NCI-H1105 (cell line): ENCODE measurements around the gene STAG1.
"Not testable (repeated sequence)": the region's sequence is repeated elsewhere in the genome, so short reads cannot be mapped to it uniquely, and the experiment has no call there.

ENCODE experiments used
- DNase-seq: peaks from one replicate; lab custom pipeline; 2025; lab: John Stamatoyannopoulos, UW

The STAG1 gene

DNA sequence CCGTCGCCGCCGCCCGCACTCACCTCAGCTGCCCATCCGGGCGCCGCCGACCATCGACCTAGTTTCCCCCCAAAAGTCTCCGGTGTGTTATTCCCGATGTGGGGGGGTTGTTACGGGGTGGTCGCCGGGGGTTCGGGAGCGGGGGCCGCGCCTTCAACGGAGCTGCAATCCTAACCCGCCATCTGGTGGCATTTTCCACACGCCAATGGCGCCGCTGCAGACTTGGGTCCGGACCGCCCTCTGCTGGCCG is at the start of gene STAG1:
STAG1 (minus strand) TSS at position 207 of the 250 bp plus-strand sequence. CDS start 121,480 bp downstream, outside the sequence.
- no peak for DNase-seq

DNA sequence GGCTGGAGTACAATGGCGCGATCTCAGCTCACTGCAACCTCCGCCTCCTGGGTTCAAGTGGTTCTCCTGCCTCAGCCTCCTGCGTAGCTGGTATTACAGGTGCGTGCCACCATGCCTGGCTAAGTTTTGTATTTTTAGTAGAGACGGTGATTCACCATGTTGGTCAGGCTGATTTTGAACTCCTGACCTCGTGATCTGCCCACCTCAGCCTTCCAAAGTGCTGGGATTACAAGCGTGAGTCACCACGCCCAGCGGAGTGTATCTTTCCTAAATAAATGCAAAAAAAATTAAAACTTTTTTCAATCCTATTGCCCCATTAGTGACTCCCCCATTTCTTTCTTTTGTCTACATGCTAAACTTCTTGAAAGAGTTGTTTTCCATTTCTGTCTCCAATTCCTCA is 49.0 kb upstream of the STAG1 start:
- not testable (repeated sequence) for DNase-seq

DNA sequence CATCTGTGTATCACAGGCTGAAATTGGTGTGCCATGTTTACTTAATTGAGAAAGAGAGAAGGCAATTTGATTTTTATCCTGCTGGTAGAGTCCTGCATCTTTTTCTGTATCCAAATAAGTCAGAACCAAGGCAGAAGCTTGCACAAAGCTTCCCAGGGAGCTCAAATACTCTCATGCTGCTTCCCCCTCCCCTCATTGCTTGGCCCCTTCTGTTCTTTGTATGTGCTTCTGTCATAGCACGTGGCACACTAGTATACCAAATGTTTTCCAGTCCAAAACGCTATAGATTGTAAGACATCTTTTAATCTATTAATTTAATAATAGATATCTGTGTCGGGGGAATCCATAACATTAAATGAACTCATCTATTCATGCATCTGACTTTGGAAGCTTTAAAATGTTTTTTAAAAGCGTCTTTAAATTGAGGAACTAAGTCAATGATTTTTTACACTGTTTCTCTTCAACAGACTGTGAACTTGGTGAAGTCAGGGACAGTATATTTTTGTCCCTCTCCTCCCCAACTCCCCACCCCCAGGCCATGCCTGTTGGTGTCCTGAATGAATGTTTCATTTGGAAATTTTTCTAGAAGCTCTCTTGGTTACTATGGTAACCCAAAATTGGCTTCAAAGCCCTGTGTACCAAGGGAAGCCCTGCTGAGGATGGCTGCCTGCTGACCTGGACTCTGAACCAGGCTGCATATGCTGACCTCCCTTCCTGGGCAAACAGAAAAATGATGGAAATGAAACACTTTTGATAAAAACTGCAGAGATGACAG is 40.6 kb upstream of the STAG1 start:
- DNase-seq, result no peak

DNA sequence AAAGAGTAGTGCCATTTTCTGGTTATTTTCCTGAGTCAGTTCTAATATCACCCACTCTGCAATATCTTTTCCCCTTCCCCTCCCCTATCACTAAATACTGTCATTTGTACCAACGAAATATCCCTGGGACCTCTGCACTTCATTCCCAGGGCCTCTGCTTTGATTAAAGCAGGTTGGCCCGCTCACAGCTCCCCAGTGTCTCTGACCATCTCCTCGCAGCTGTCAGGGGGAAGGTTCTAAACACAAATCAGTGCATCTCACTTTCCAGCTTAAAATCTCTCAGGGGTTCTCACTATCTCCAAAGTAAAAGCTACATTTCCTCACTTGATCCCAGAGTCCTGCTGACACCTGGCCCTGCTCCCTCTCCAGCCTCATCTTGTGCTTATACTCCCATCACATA is 38.6 kb upstream of the STAG1 start:
- DNase-seq, result no peak

DNA sequence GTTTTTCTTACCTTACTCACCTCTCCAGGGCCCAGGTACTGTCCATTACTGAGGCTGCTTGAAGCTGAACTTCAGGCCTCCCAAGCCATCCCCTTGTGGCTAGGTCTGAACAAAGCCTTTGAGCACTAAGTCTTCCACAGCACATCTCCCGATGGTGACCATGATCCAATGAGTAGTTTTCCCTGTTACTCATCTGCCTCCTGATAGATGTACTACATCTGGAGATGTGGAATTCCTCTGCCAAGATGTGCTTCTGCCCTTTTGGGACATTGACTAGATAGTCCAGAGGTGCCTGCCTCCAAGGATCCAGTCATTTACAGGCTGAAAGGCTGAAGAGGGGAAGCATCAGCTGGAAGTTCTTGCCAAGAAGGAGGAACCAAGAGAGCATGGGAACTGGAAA is 37.8 kb upstream of the STAG1 start:
- no peak for DNase-seq

DNA sequence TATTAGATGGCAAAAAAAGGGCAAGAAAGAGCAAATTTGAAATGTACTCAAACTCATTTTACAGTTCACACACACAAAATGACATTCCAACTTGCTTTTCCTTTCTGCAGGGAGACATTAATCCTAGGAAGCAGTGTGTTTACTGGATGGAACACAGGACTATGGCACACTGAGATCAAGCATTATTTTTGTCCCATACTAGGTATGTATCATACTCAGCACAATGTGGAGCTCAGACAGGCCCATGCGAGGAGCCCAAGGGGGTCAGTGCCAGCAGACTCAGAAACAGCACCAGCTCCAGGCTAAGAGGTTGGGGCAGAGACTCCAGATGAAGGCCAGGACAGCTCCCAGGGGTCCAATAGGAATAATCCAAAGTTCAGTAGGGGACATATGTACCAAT is 36.0 kb upstream of the STAG1 start:
- DNase-seq, result no peak

DNA sequence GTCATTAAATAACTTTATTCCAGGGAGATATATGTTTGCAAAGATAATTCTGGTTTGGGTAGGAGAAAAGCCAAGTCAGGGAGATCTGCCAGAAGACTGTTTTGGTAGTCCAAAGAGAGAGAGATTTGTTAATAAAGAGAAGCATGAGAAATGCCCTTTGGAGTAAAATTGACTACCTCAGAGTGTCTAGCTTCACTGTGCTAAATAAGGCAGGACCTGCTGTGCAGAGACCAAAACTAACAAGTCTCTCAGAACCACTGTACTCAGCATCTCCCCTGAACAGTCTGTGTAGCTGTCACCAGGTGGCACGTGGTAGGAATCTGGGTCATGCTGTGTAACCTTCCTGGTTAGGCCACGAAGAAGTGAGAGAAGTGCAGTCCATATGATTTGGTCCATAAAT is 35.2 kb upstream of the STAG1 start:
- DNase-seq, result no peak

DNA sequence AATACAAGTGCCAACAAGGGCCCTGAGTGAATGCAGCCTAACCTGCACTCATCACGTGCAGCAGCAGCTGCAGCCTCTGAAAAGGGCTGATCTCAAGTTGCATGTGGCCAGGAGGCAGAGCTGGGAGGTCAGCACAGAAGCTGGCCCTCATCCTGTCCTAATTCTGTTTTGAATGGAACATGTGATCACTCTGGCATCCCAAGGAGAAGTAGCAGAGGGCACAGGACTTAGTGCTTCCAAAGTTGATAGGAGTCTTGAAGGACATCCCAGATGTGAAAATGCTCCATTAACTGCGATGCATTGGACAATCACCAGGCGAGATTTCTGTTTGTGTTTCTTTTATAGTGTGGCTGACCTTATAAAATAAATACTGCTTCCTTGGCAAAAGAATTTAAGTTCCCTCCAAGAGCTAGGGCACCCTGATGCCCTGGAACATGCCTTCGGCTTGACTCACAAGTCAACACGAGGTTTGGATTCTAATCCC is 31.6 kb upstream of the STAG1 start:
- no peak for DNase-seq

DNA sequence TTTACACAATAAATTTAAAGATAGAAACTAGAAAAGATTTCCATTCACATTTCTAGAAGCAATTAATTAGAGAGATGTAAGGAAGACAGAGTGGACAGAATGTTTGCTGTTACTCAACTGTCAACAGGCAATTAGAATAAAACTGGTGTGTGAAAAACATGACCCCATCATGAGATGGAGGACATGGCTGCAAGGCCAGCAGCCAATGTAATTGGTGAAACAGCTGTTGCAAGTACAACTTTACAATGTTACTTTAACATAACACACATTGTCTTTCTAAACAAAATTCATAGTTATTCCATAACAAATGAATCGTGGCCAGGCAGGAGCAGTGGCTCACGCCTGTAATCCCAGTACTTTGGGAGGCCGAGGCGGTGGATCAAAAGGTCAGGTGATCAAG is 28.6 kb upstream of the STAG1 start:
- no peak for DNase-seq

DNA sequence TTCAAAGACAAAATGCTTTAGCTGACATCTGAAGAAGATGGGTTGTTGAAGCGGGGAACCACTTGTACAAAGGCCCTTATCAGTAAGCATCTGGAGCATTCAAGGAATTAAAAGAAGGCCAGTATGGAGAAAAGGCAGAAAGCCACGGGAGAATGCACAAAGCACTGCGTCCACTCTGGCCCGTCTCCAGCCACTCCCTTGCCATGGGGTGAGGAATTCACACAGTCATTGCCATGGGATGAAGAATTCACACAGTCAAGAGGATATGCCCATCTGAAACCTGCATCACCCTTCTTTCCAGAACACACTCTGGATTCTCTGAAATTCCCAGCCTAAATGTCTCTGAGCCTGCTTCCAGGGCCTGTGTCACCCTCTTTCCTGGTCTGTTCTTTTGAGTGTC is 26.7 kb upstream of the STAG1 start:
- no peak for DNase-seq

DNA sequence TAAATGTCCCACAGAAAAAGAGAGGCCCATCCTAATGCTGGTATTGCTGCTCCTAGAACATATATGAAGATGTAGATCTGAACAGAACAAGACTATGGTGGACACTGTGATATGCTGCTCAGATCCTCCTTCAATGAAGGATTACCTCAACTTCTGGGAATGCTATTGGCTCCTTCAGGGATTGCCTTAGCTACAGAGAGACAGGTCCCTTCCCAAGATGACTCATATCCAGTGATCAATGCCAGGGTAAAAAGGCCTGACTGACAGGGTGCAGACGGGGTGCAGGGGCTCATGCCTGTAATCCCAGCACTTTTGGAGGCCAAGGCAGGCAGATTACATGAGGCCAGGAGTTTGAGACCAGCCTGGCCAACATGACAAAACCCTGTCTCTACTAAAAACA is 20.5 kb upstream of the STAG1 start:
- no peak for DNase-seq

DNA sequence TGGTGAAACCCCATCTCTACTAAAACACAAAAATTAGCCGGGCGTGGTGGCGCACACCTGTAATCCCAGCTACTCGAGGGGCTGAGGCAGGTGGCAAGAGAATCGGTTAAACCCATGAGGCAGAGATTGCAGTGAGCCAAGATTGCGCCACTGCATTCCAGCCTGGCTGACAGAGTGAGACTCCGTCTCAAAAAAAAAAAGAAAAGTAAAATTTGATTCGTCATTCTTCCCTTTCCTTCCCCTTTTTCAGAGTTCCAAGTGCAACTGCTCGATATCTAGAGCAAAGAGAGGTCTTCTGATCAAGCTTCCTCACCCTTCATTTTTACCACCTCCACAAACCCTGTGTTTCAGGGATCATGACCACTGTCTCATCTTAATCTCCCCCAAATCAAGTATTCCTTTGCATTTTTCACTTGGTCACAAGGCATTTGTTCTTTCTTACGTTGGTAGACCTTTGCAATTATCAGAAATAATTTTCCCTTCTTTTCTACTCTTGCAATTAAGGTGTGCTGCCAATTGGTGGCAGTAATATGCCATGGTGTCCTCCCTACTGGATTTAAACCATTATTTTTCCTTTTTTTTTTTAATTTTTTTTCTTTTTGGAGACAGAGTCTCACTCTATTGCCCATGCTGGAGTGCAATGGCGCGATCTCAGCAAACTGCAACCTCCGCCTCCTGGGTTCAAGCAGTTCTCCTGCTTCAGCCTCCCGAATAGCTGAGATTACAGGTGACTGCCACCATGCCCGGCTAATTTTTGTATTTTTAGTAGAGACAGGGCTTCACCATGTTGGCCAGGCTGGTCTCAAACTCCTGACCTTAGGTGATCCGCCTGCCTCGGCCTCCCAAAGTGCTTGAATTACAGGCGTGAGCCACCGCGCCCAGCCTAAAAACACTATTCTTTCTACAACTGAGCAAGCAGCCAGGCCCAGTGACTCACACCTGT is 6.3 kb upstream of the STAG1 start:
- DNase-seq, result not testable (repeated sequence)

DNA sequence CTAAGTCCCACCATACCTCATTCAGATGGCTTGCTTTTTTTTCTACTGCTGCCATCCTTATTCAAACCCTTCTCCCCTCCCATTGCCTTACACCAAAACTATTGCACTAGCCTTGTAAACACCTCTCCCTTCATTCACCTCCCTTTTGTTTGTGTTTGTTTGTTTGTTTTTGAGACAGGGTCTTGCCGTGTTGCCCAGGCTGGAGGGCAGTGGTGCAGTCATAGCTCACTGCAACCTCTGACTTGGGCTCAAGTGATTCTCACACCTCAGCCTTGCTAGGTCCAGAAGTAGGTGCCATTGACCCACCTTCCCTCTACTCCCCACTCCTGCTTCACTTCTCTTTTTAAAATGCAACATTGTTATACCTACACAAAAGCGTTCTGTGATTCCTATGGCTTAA is 3.0 kb upstream of the STAG1 start:
- DNase-seq, result no peak

DNA sequence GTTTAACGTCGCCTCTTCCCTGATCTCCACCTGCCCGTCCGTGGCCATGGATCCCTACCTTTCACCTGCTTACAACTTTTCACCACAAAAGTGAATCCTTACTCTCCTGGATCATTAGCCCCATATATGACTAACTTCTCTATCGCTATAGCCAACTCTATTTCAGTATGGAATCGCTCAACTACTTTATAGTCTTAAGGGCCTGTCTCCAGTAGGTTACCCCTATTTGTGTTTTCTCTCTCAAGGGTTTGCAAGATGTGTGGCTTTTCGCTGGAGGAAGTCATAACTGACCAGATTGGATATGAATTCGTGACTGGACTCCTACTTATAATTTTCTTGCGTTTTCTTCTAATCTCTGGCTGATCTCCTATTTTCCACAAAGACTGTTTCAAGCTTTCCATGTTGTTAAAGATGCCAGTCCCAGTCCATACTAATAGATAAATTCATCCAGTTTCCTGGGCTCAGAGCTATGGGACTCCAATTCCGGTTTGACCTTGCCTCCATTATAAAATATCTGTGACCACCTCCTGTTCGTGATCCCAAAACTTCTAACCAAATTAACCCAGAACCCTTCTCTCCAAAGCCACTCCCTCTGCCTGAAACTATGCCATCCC is 1.3 kb upstream of the STAG1 start:
- DNase-seq, result peak; percentile 60

DNA sequence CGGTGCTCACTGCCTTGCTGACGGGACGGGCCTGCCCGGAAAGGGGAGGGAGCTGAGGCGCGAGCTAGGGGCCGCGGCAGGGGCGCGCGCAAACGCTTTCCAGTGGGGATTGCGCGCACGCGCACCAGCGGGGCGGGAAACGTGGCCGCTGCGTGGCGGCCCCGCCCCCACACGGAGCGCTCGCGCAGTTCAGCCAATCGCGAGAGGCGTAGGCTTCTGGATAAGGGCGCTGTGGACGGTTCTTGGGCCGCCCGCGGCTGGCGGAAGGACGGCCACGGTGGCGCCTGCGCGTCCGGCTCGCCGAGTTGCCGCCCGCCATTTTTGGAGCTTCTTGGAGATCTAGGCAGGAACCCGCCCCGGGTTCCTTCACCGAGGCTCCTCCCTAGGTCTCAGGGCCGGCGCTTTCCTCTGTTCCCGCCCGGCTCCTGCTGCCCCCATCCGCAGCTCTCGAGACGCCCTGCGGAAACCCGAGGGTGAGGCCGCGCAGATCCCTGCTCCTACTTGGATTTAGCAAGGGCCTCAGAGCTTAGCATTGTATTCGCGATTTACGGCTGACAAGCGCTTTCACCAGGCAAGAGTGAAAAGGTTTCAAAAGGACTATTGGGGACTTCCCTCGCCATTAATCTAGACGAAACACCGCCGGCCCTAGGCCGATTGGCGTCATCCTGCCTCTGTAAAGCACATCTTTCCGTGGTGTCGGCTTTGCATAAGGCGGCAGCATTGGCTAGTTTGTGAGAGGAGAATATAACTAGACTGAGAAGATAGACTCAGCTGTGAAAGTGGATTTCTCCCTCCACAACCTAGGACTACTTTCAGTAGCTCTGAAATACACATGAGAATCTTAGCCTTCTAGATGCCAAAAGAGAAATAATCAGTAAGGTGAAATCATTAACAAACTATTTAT is 496 bp upstream of the STAG1 start:
- peak; percentile 100 for DNase-seq

DNA sequence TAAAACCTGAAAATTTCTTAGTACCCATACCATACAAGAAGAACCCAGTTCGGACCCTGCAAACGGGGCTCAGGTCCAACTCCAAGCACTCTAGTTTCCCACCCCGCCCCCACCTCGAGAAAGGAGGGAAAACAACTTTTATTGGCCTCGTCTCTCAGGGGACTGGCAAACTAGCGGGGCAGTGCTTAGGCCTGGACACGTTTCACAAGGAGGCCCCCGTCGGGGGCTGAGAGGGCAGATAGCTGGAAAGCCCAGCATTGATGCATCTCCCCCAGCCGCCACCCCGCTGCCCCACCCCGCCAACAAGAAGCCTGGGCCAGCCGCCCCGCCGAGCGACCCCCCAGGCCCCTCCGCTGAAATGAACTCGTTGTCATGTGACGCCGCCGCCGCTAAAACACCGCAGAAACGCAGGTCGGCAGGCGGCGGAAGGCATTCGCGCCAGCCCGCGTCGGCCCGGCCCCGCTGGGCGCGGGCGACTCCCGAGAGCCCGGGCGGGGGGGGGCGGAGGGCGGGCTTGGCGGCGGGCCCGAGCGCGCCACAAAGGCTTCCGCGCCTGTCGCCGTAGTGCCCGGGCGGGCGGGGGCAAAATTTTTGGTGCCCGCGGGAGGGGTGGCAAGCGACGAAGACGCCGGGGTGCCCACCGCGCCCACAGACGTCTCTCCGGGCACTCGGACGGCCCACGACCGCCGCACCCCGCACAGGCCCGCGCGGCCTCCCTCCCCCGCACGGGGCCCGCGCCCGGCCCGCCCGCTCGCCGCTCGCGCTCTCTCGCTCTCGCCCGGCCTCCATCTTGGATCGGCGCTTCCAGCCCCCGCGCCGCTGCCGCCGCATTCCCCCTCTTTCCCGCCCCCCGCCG is 634 bp downstream of the STAG1 start:
- DNase-seq, result peak; percentile 94

DNA sequence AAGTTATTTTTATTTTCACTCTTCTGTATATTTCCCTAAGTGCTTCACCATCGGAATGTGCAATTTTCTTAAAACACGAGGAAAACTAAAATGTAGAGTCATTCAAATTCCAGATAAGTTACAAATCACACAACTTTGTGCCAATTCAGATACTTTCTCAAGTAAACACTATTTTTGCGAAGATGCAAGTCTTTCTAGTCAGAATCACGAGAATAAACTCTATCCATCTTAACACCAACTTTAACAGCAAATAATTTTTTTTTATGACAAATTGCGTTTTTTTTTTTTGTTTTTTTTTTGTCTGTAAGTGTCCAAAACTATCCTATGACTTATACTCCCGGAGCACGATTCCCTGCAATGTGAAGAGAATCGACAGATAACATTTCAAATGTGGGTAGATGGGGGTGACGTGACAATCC is 1.3 kb downstream of the STAG1 start:
- DNase-seq, result no peak

DNA sequence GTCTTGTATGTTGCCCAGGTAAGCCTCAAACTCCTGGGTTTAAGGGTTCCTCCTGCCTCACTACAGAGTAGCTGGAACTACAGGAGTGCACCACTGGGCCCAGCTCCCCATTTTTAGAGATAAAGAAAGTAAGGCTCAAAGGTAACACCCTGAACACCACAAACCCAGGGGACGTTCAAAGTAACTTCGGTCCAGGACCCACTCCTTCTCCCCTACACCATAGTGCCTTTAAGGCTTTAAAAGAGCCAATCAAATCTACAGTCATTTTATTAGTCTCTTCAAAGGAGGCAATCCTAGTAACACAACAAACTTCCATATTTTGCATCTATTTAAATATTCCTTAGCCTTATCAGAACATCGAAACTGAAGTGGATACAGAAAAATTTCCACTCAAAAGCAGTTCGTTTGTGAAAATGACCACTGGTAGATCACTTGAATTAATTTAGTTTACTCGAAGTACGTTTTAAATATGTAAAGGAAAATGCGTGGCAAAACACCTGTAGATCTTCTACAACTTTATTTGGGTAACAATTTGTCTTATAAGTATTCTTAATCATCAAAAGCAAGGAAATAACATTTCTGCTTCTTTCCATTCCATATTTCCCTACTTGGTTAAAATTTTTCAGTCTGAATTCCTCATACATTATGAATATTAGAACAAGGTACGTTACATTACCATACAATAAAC is 1.8 kb downstream of the STAG1 start:
- no peak for DNase-seq

DNA sequence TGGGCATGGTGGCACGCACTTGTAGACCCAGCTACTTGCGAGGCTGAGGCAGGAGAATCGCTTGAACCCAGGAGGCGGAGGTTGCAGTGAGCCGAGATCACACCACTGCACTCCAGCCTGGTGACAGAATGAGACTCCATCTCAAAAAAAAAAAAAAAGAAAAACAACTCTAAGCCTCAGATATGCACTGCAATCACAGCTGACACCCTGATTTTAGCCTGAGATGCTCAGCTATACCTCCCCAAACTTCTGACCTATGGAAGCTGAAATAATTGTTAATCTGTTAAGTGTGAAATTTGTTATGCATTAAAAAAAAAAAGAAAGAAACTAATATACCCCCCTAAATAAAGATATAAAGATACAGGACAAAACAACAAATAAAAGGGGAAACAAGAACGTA is 2.6 kb downstream of the STAG1 start:
- not testable (repeated sequence) for DNase-seq

DNA sequence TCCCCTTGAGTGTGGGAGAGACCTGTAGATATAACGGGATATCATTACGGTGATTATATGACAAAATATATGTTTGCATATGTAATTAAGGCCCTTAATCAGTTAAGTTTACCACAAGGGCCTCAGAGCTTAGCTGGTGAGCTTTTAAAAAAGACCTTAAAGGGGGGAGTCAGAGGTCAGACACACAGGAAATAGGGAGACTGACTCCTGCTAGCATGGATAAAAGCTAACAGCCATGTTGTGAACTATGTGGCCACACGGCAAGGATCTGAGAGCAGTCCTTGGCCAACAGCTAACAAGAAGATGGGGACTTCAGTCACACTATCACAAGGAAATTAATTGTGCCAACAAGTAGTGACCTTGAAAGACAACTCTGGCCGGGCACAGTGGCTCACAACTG is 3.1 kb downstream of the STAG1 start:
- DNase-seq, result no peak
